Measurements from ENCODE around the gene MSN.

The MSN gene

GRCh38 chrX:65633826-65634225 is 33.6 kb upstream of the MSN start:
- no peak for DNase-seq
- TF ChIP-seq EZH2phosphoT487 (IDR thresholded peaks at IDR 0.05; ENCODE audit: low read length): no peak
- no peak for TF ChIP-seq EZH2 (optimal IDR thresholded peaks at IDR 0.05; ENCODE audit: low read depth, low read length)
- TF ChIP-seq CTCF (IDR thresholded peaks at IDR 0.05; ENCODE audit: low read length): no peak

GRCh38 chrX:65634732-65635131 is 32.7 kb upstream of the MSN start:
- Histone ChIP-seq H2AFZ (ENCODE audit: low read length) (no peak overlapping the region), H3K9me2 (replicated peaks; ENCODE audit: insufficient read depth, low read length) (no peaks in the 10 kb centered on the region), H3K36me3 (replicated peaks; ENCODE audit: insufficient read depth, low read length) (no peaks in the 10 kb centered on the region), H3K79me2 (ENCODE audit: low read length) (no peaks in the 10 kb centered on the region), H3K4me2 (ENCODE audit: low read depth, low read length) (no peak overlapping the region), H3K9me3 (replicated peaks; ENCODE audit: insufficient read depth, low read length) (no peaks in the 10 kb centered on the region), H3K4me1 (ENCODE audit: low read length) (no peaks in the 10 kb centered on the region), H3K9ac (ENCODE audit: low read length) (no peak overlapping the region), H3K4me3 (ENCODE audit: low read length) (no peak overlapping the region), H4K20me1 (ENCODE audit: insufficient read depth, low read length) (no peaks in the 10 kb centered on the region), H3K27ac (ENCODE audit: low read length) (no peak overlapping the region), H3F3A (ENCODE audit: insufficient read depth, low read length) (no peaks in the 10 kb centered on the region), H3K27me3 (replicated peaks; ENCODE audit: insufficient read depth, low read length) (no peaks in the 10 kb centered on the region)
- TF ChIP-seq EZH2phosphoT487 (IDR thresholded peaks at IDR 0.05; ENCODE audit: low read length) (no peak), CTCF (IDR thresholded peaks at IDR 0.05; ENCODE audit: low read length) (no peak), EZH2 (optimal IDR thresholded peaks at IDR 0.05; ENCODE audit: low read depth, low read length) (no peak)
- no peak for DNase-seq

More at GRCh38 chrX:65633826-65634225, 33.6 kb upstream of the MSN start:
- no peaks in the 10 kb centered on the region for H3K9me2 ChIP-seq (replicated peaks; ENCODE audit: insufficient read depth, low read length)
- H3K4me3 ChIP-seq (ENCODE audit: low read length): no peak overlapping the region
- no peaks in the 10 kb centered on the region for H3K4me1 ChIP-seq (ENCODE audit: low read length)
- H3K27ac ChIP-seq (ENCODE audit: low read length): no peak overlapping the region
- H3K36me3 ChIP-seq (replicated peaks; ENCODE audit: insufficient read depth, low read length): no peaks in the 10 kb centered on the region
- H3K4me2 ChIP-seq (ENCODE audit: low read depth, low read length): no peak overlapping the region
- no peaks in the 10 kb centered on the region for H4K20me1 ChIP-seq (ENCODE audit: insufficient read depth, low read length)
- H3F3A ChIP-seq (ENCODE audit: insufficient read depth, low read length): no peaks in the 10 kb centered on the region
- no peaks in the 10 kb centered on the region for H3K79me2 ChIP-seq (ENCODE audit: low read length)
- H3K27me3 ChIP-seq (replicated peaks; ENCODE audit: insufficient read depth, low read length): no peaks in the 10 kb centered on the region
- no peaks in the 10 kb centered on the region for H3K9me3 ChIP-seq (replicated peaks; ENCODE audit: insufficient read depth, low read length)
- H2AFZ ChIP-seq (ENCODE audit: low read length): no peak overlapping the region
- H3K9ac ChIP-seq (ENCODE audit: low read length): no peak overlapping the region

GRCh38 chrX:65635378-65635777 is 32.1 kb upstream of the MSN start:
- no peaks in the 10 kb centered on the region for H3K4me1 ChIP-seq (ENCODE audit: low read length)

More at GRCh38 chrX:65635378-65635777, 32.1 kb upstream of the MSN start:
- Histone ChIP-seq H3K9ac (ENCODE audit: low read length) (no peak overlapping the region), H3K27ac (ENCODE audit: low read length) (no peak overlapping the region), H3K9me3 (replicated peaks; ENCODE audit: insufficient read depth, low read length) (no peaks in the 10 kb centered on the region), H4K20me1 (ENCODE audit: insufficient read depth, low read length) (no peaks in the 10 kb centered on the region), H3K4me3 (ENCODE audit: low read length) (no peak overlapping the region), H3K27me3 (replicated peaks; ENCODE audit: insufficient read depth, low read length) (no peaks in the 10 kb centered on the region), H3K36me3 (replicated peaks; ENCODE audit: insufficient read depth, low read length) (no peaks in the 10 kb centered on the region), H2AFZ (ENCODE audit: low read length) (no peak overlapping the region), H3K4me2 (ENCODE audit: low read depth, low read length) (no peak overlapping the region), H3K79me2 (ENCODE audit: low read length) (no peaks in the 10 kb centered on the region), H3K9me2 (replicated peaks; ENCODE audit: insufficient read depth, low read length) (no peaks in the 10 kb centered on the region), H3F3A (ENCODE audit: insufficient read depth, low read length) (no peaks in the 10 kb centered on the region)
- no peak for TF ChIP-seq EZH2 (optimal IDR thresholded peaks at IDR 0.05; ENCODE audit: low read depth, low read length)
- no peak for TF ChIP-seq EZH2phosphoT487 (IDR thresholded peaks at IDR 0.05; ENCODE audit: low read length)
- no peak for TF ChIP-seq CTCF (IDR thresholded peaks at IDR 0.05; ENCODE audit: low read length)
- no peak for DNase-seq

Measured in MM.1S (cell line).